ENCODE measurements around the gene GPR161. TPM values are rescaled to one million over a fixed set of nuclear protein-coding genes. Genes with fewer than 3 reads are reported as not detected.

The GPR161 gene
- total RNA-seq, 1 donor from 2014 or later, result 16.4 TPM

DNA sequence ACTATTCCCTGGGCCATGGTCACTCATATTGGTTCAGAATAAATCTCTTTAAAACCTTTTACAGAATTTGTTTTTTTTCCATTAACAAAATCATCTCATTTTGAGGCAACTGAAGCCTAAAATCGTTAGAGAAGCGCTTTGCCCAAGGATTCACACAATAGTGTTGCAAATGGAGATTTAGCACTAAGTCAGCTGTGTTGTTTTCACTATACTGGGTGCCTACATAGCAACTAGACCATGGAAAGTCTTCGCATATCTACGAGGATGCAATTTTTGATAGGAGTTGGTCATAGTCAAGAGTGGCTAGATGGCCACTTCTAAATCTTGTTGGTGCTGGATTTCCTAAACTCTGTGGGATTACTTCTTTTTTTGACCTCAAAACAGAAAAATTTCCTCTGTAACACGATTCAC lies 41.5 kb upstream of the GPR161 start:
- no peaks in the 10 kb centered on the region for H3K27me3 ChIP-seq (ENCODE audit: control insufficient read depth, insufficient read depth, low read length)

DNA sequence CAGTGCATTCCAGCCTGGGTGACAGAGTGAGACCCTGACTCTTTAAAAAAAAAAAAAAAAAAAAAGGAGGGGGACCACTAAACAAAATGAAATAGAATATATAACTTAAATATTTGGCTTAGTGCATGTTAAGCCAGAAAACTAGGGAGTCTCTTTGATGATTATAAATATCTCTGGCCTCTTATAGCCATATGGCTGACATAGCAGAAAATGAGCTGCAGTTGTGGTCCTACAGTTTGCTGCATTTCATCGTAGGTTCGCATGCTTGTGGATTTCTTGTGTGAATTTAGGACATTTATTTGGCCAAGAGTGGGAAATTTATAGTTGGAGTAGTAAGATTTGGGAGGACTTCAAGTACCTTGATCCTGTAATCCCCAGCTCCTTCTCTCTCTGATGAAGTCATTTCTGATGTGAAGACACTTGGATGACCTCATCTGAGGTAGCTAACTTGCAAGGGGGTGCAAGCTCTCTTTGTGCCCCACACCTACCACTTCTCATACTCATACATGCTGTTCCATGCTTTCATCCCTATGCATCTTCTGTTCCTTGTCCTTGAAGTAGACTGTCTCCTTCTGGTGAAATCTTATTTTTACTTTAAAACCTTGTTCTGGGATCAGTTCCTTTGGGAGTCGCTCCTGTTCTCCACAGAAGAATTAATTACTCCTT lies 35.7 kb upstream of the GPR161 start:
- no peak for TF ChIP-seq CTCF (IDR thresholded peaks at IDR 0.05; ENCODE audit: insufficient read depth, low read length, poor library complexity, severe bottlenecking)
- no peaks in the 10 kb centered on the region for H3K36me3 ChIP-seq (ENCODE audit: control insufficient read depth, insufficient read depth, low read length)
- no peak overlapping the region for H3K4me3 ChIP-seq (ENCODE audit: low read depth, low read length)

More for the DNA sequence above, 41.5 kb upstream of the GPR161 start:
- TF ChIP-seq CTCF (IDR thresholded peaks at IDR 0.05; ENCODE audit: insufficient read depth, low read length, poor library complexity, severe bottlenecking), result no peak
- Histone ChIP-seq H3K4me3 (ENCODE audit: low read depth, low read length) (peak overlapping the region; percentile 12), H3K36me3 (ENCODE audit: control insufficient read depth, insufficient read depth, low read length) (no peaks in the 10 kb centered on the region)
- no peak for DNase-seq (ENCODE audit: low read depth)

DNA sequence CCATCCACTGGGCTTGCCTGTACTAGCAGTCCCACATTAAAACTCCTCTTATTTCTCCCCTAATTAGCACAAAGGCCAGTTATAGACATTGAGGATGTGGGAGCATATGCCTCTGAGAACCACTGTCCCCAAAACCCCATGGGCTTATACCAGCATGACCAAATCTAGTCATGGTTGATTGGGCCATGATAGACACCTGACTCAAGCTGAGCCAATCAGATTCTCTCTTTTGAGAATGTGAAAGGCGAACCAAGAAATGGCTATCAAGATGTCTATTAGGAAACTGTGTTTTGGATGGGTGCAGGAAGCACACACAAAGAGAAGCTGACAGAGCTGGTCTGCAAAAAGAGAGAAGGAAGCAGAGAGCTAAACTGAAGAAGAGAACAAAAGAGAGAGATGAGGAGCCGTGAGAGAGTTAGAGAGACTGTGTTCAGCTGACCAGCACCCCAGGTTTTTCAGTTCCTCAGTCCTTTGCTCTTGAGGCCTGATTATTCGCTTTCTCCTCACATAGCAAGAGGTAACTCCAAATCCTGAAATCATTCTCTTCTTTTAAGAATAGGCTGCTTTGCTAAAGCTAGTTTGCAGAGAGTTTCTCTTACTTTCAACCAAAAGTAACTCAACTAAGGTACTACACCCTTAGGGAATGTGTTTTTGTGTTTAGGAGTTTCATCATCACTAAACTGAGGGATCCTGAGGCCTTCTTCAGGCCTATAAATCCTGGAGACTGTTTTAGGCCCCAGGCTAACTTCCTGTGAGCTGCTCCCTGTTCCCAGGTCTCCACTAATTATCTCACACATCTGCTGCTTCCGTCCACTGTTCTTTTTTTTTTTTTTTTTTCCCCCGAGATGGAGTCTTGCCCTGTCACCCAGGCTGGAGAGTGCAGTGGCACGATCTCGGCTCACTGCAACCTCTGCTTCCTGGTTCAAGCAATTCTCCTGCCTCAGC lies 34.1 kb upstream of the GPR161 start:
- Histone ChIP-seq H3K36me3 (ENCODE audit: control insufficient read depth, insufficient read depth, low read length) (no peaks in the 10 kb centered on the region), H3K4me3 (ENCODE audit: low read depth, low read length) (no peak overlapping the region), H3K27me3 (ENCODE audit: control insufficient read depth, insufficient read depth, low read length) (no peaks in the 10 kb centered on the region)
- no peak for DNase-seq (ENCODE audit: low read depth)
- no peak for TF ChIP-seq CTCF (IDR thresholded peaks at IDR 0.05; ENCODE audit: insufficient read depth, low read length, poor library complexity, severe bottlenecking)

More for the DNA sequence above, 35.7 kb upstream of the GPR161 start:
- H3K27me3 ChIP-seq (ENCODE audit: control insufficient read depth, insufficient read depth, low read length), result no peaks in the 10 kb centered on the region
- DNase-seq (ENCODE audit: low read depth), result no peak

GRCh38 chr1:168167806-168168205 lies 31.1 kb upstream of the GPR161 start:
- H3K36me3 ChIP-seq (ENCODE audit: control insufficient read depth, insufficient read depth, low read length), result no peaks in the 10 kb centered on the region
- H3K4me3 ChIP-seq (ENCODE audit: low read depth, low read length), result no peak overlapping the region
- no peaks in the 10 kb centered on the region for H3K27me3 ChIP-seq (ENCODE audit: control insufficient read depth, insufficient read depth, low read length)
- no peak for DNase-seq (ENCODE audit: low read depth)
- no peak for TF ChIP-seq CTCF (IDR thresholded peaks at IDR 0.05; ENCODE audit: insufficient read depth, low read length, poor library complexity, severe bottlenecking)

DNA sequence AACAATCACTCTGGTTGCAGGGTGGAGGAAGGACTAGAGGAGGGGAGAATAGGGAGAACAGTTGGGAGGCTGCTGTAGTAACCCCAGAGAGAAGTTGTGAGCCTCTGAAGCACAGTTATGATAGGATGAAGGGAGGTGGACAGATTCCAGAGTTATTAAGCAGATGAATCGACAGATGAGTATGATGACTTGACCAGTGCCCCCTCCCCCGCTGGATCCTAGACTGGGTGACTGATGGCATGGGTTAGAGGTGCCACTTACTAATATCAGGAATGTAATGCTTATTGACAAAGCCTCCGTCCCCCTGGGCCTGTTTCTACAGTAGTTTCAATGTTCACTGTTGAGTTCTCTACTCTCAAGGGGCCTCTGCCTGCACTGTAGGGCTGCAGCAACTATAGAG lies 28.0 kb upstream of the GPR161 start:
- no peak for DNase-seq (ENCODE audit: low read depth)
- Histone ChIP-seq H3K4me3 (ENCODE audit: low read depth, low read length) (no peak overlapping the region), H3K36me3 (ENCODE audit: control insufficient read depth, insufficient read depth, low read length) (no peaks in the 10 kb centered on the region), H3K27me3 (ENCODE audit: control insufficient read depth, insufficient read depth, low read length) (no peaks in the 10 kb centered on the region)
- no peak for TF ChIP-seq CTCF (IDR thresholded peaks at IDR 0.05; ENCODE audit: insufficient read depth, low read length, poor library complexity, severe bottlenecking)

Measured in kidney epithelial cell (primary cell).